Immature natural killer cell (primary cell): ENCODE results near the gene TRAPPC12. TPM values are rescaled to one million over a fixed set of nuclear protein-coding genes. Genes with fewer than 3 reads are reported as not detected.
"Not testable (repeated sequence)": the region's sequence is repeated elsewhere in the genome, so short reads cannot be mapped to it uniquely, and the experiment has no call there.

ENCODE experiments used
- DNase-seq, 3 donors: peaks; one replicate each; pipeline ENCODE4 v3.0.0; 2022; ENCODE audit warnings: mixed read lengths in 1 of 3
- H3K27ac Mint-ChIP-seq, 6 donors: one replicate each; pipeline ENCODE4 v1.8.0; 2020; ENCODE audit warnings: mixed read lengths in 6 of 6, mild to moderate bottlenecking in 5 of 6, inconsistent platforms in 4 of 6, moderate library complexity in 3 of 6
- H3K27me3 Mint-ChIP-seq, 3 donors: one replicate each; pipeline ENCODE4 v1.8.0; 2020 to 2021; ENCODE audit warnings: low read depth in 3 of 3, mild to moderate bottlenecking in 3 of 3, mixed read lengths in 3 of 3, moderate library complexity in 3 of 3, inconsistent platforms in 1 of 3
- H3K36me3 Mint-ChIP-seq, 3 donors: one replicate each; pipeline ENCODE4 v1.8.0; 2020; ENCODE audit warnings: mixed read lengths in 3 of 3, inconsistent platforms in 2 of 3, mild to moderate bottlenecking in 2 of 3
- H3K4me1 Mint-ChIP-seq, 2 donors: one replicate each; pipeline ENCODE4 v1.8.0; 2020; ENCODE audit warnings: inconsistent platforms in 2 of 2, mild to moderate bottlenecking in 2 of 2, mixed read lengths in 2 of 2, moderate library complexity in 1 of 2
- H3K4me3 Mint-ChIP-seq, 5 donors: one replicate each; pipeline ENCODE4 v1.8.0; 2020; ENCODE audit warnings: mild to moderate bottlenecking in 5 of 5, mixed read lengths in 5 of 5, inconsistent platforms in 3 of 5, moderate library complexity in 3 of 5
- H3K9me3 Mint-ChIP-seq, 6 donors: one replicate each; pipeline ENCODE4 v1.8.0; 2020; ENCODE audit warnings: mild to moderate bottlenecking in 6 of 6, mixed read lengths in 6 of 6, inconsistent platforms in 4 of 6, moderate library complexity in 3 of 6
- polyA plus RNA-seq, 3 donors: library from polyadenylated mRNA; unstranded; fragments of 300-500 nt; fragmentation: Illumina TruSeq; gene quantifications; one replicate each; pipeline ENCODE4 v1.2.3, GENCODE V29; 2021

The TRAPPC12 gene
- polyA plus RNA-seq, 3 donors from 2014 or later: 14.4 to 41.4 (median 19.9) TPM

- H3K27ac Mint-ChIP-seq: no peak overlapping the region
- no peaks in the 10 kb centered on the region for H3K9me3 Mint-ChIP-seq
- H3K36me3 Mint-ChIP-seq: peaks cover 21 to 30% (median 25%) of the 10 kb centered on the region in 3 donors
- H3K4me3 Mint-ChIP-seq: no peak overlapping the region
- H3K27me3 Mint-ChIP-seq: no peaks in the 10 kb centered on the region
- peaks cover 16 to 23% of the 10 kb centered on the region in 2 donors for H3K4me1 Mint-ChIP-seq
- DNase-seq: no peak
These were observed 24.5 kb upstream of the TRAPPC12 start for GRCh38 chr2:3354986-3355385.

GRCh38 chr2:3355951-3356569, 23.4 kb upstream of the TRAPPC12 start:
- DNase-seq: no peak
- Mint-ChIP-seq H3K4me3 (no peak overlapping the region), H3K27me3 (no peaks in the 10 kb centered on the region), H3K36me3 (peaks cover 14 to 22% (median 18%) of the 10 kb centered on the region in 3 donors), H3K9me3 (no peaks in the 10 kb centered on the region), H3K27ac (peak overlapping the region in 1 of 6 donors; percentile 67), H3K4me1 (peaks cover 16 to 25% of the 10 kb centered on the region in 2 donors)

DNA sequence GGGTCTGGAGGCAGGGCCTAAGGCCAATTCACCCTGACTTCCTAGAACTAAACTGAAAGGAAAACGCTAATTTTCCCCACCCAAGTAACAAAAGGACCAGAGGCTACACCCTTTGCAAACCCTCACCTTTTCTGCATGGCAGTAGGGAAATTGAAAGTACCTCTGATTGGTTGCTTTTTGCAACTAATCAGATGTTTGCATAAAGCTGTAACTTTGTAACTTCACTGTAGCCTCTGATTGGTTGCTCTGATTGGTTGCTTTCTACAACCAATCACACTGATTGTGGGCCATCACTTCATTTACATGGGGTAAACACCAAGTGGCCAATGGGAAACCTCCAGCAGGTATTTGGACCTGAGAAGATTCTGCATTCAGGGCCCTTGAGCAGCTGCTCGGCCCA, 22.7 kb upstream of the TRAPPC12 start:
- H3K4me3 Mint-ChIP-seq: no peak overlapping the region
- no peaks in the 10 kb centered on the region for H3K27me3 Mint-ChIP-seq
- H3K9me3 Mint-ChIP-seq: no peaks in the 10 kb centered on the region
- peak overlapping the region in 2 of 6 donors; percentile 3 to 8 for H3K27ac Mint-ChIP-seq
- no peak for DNase-seq
- H3K4me1 Mint-ChIP-seq: peaks cover 20 to 32% of the 10 kb centered on the region in 2 donors
- H3K36me3 Mint-ChIP-seq: peaks cover 10 to 18% (median 15%) of the 10 kb centered on the region in 3 donors

DNA sequence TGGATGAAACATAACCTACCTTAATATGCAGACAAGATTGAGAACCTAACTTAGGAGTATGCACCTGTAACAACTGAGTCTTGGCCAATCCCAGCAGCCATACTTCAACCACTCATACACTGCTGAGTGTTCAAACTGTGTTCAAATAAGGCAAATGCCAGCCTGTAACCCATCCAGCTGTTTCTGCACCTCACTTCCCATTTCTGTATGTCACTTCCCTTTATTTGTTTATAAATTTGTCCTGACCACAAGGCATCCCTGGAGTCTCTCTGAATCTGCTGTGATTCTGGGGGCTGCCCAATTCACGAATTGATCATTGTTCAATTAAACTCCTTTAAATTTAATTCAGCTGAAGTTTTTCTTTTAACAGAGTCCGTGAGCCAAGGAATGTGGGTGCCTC, 22.0 kb upstream of the TRAPPC12 start:
- not testable (repeated sequence) for H3K9me3 Mint-ChIP-seq, H3K4me3 Mint-ChIP-seq, H3K27me3 Mint-ChIP-seq, DNase-seq
- peak overlapping the region in 2 of 6 donors; percentile 21 to 67 for H3K27ac Mint-ChIP-seq
- H3K4me1 Mint-ChIP-seq: peaks cover 24 to 37% of the 10 kb centered on the region in 2 donors
- H3K36me3 Mint-ChIP-seq: peaks cover 8 to 15% (median 12%) of the 10 kb centered on the region in 3 donors

DNA sequence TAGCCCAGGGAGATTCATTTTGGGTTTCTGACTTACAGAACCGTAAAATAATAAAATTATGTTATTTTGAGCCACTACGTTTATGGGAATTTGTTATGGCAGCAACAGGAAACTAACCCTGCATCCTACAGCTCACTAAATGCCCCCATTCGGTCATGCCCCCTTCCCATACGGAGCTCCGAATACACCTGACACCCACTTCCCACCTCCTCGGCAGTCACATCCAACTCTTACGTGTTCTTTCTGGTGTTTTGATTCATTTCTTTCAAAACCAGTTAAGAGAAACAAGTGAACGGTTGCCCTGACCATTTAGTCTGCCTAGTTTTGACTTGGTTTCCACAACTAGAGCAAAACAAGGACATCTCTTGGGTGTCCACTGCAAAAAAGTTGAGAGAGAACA, 21.6 kb upstream of the TRAPPC12 start:
- no peak for DNase-seq
- Mint-ChIP-seq H3K9me3 (no peaks in the 10 kb centered on the region), H3K4me1 (peaks cover 28 to 42% of the 10 kb centered on the region in 2 donors), H3K4me3 (no peak overlapping the region), H3K36me3 (peaks cover 5 to 10% (median 9%) of the 10 kb centered on the region in 3 donors), H3K27ac (peak overlapping the region in 1 of 6 donors; percentile 14), H3K27me3 (peaks cover 0 to 3% (median 0%) of the 10 kb centered on the region in 3 donors)

GRCh38 chr2:3361518-3362389, 17.7 kb upstream of the TRAPPC12 start:
- H3K4me3 Mint-ChIP-seq: no peak overlapping the region
- H3K36me3 Mint-ChIP-seq: peaks cover 0 to 4% (median 0%) of the 10 kb centered on the region in 3 donors
- H3K9me3 Mint-ChIP-seq: no peaks in the 10 kb centered on the region
- peaks cover 31 to 46% of the 10 kb centered on the region in 2 donors for H3K4me1 Mint-ChIP-seq
- DNase-seq: no peak
- H3K27me3 Mint-ChIP-seq: peaks cover 0 to 3% (median 1%) of the 10 kb centered on the region in 3 donors
- peak overlapping the region in 1 of 6 donors; percentile 62 for H3K27ac Mint-ChIP-seq

DNA sequence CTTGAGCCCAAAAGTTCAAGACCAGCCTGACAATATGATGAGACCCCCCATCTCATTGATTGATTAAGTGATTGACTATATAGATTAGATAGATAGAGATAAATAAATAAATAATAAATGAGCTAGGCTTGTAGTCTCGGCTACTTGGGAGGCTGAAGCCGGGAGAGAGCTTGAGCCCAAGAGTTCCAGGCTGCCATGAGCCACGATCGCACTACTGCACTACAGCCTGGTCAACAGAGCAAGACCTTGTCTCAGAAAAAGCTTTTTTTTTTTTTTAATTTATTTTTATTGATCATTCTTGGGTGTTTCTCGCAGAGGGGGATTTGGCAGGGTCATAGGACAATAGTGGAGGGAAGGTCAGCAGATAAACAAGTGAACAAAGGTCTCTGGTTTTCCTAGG, 14.3 kb upstream of the TRAPPC12 start:
- peaks cover 0 to 11% (median 7%) of the 10 kb centered on the region in 3 donors for H3K36me3 Mint-ChIP-seq
- H3K4me1 Mint-ChIP-seq: peaks cover 28 to 46% of the 10 kb centered on the region in 2 donors
- no peak overlapping the region for H3K27ac Mint-ChIP-seq
- DNase-seq: no peak
- H3K27me3 Mint-ChIP-seq: peaks cover 0 to 3% (median 1%) of the 10 kb centered on the region in 3 donors
- H3K9me3 Mint-ChIP-seq: no peaks in the 10 kb centered on the region
- H3K4me3 Mint-ChIP-seq: no peak overlapping the region

DNA sequence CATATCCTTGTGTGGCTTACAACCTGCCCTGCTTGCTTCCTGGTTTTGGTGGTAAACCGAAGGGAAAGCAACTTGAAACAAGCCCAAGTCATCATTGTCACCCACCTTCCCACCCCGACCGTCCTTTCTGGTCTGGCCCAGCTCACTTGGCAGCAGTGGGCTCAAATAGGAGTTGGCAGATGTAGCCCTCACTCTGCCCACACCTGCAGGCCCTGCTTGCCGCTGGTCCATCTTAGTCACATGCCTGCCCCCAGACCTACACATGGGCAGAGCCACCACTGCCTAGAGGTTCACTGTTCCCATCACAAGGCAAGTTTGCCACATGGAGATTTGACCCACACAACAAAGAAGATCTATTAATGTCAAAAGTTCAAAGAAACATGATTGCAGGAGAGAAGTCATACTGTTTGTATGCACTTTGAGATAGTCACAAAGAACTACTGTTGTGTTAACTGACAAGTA, 11.2 kb upstream of the TRAPPC12 start:
- Mint-ChIP-seq H3K36me3 (peaks cover 0 to 8% (median 7%) of the 10 kb centered on the region in 3 donors), H3K4me1 (peaks cover 14 to 23% of the 10 kb centered on the region in 2 donors), H3K4me3 (no peak overlapping the region), H3K9me3 (no peaks in the 10 kb centered on the region), H3K27ac (no peak overlapping the region), H3K27me3 (peaks cover 0 to 1% (median 0%) of the 10 kb centered on the region in 3 donors)
- no peak for DNase-seq

GRCh38 chr2:3369340-3370181, 9.9 kb upstream of the TRAPPC12 start:
- not testable (repeated sequence) for H3K36me3 Mint-ChIP-seq, H3K27ac Mint-ChIP-seq, H3K4me3 Mint-ChIP-seq, H3K27me3 Mint-ChIP-seq, DNase-seq, H3K9me3 Mint-ChIP-seq
- H3K4me1 Mint-ChIP-seq: peaks cover 14 to 22% of the 10 kb centered on the region in 2 donors

DNA sequence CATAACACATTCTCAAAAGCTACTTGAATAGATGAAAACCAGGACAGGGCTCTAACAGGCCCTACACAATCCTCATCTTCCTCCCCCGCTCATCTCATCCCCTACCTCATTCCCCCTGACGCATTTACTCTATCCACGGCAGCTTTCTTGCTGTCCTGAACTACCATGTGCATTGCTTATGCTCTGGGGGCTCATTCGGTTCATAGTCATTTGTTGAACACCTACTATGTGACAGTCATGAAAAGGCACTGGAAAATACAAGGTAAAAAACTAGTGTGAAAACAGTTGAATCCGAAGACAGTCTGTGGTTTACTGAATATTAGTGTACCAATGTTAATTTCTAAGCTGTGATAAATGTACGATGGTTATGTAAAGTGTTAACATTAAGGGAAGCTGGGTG, 2.7 kb upstream of the TRAPPC12 start:
- Mint-ChIP-seq H3K27ac (peak overlapping the region; percentile 92 to 98 (median 97)), H3K4me1 (peaks cover 53% of the 10 kb centered on the region in 2 donors), H3K4me3 (peak overlapping the region; percentile 92 to 99 (median 98)), H3K9me3 (peaks cover 0 to 5% (median 0%) of the 10 kb centered on the region in 6 donors), H3K27me3 (peaks cover 7 to 28% (median 24%) of the 10 kb centered on the region in 3 donors), H3K36me3 (peaks cover 2 to 4% (median 3%) of the 10 kb centered on the region in 3 donors)
- no peak for DNase-seq

DNA sequence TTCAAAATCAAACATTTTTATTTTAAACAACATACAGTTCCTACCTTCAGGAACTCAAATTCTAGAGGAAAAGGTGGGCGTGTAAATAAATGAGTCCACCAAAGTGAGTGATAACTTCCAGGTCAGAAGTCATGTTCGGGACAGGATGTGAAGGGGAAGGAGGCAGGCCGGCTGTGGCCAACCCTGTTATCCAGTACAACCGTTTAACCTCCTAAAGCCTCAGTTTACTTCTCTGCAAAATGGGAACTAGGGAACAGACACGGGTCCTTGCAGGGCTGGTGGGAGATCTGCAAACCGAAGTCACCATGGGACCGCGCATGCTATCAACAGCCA, 2.2 kb upstream of the TRAPPC12 start:
- peaks cover 7 to 28% (median 24%) of the 10 kb centered on the region in 3 donors for H3K27me3 Mint-ChIP-seq
- DNase-seq: peak in 2 of 3 donors; percentile 55
- peaks cover 3 to 4% (median 3%) of the 10 kb centered on the region in 3 donors for H3K36me3 Mint-ChIP-seq
- H3K27ac Mint-ChIP-seq: peak overlapping the region; percentile 92 to 98 (median 97)
- H3K4me3 Mint-ChIP-seq: peak overlapping the region; percentile 92 to 99 (median 98)
- peaks cover 0 to 5% (median 0%) of the 10 kb centered on the region in 6 donors for H3K9me3 Mint-ChIP-seq
- H3K4me1 Mint-ChIP-seq: peaks cover 53 to 54% of the 10 kb centered on the region in 2 donors

GRCh38 chr2:3377612-3378432, 1.7 kb upstream of the TRAPPC12 start, which contains the start of gene EIPR1:
EIPR1 (minus strand) TSS chr2:3377818; CDS start chr2:3377689, 129 bp downstream.
- peaks cover 3 to 4% (median 3%) of the 10 kb centered on the region in 3 donors for H3K36me3 Mint-ChIP-seq
- peaks cover 7 to 28% (median 24%) of the 10 kb centered on the region in 3 donors for H3K27me3 Mint-ChIP-seq
- DNase-seq: peak; percentile 96 to 98 (median 96)
- H3K4me1 Mint-ChIP-seq: peaks cover 53 to 54% of the 10 kb centered on the region in 2 donors
- H3K9me3 Mint-ChIP-seq: peaks cover 0 to 5% (median 0%) of the 10 kb centered on the region in 6 donors
- H3K27ac Mint-ChIP-seq: peak within 1 kb of the TSS; percentile 92 to 98 (median 97)
- H3K4me3 Mint-ChIP-seq: peak within 1 kb of the TSS; percentile 92 to 99 (median 98)
